ENCODE data around the gene MRPL39.

- TF ChIP-seq CTCF (IDR thresholded peaks at IDR 0.05) (no peak), POLR2A (IDR thresholded peaks at IDR 0.05) (no peak)
Observed at GRCh38 chr21:25656412-25656811, 49.1 kb upstream of the MRPL39 start.
